ENCODE results near the gene ZBTB4.

GRCh38 chr17:7478276-7479212, 887 bp downstream of the ZBTB4 start:
- TF ChIP-seq, protein P1, sequence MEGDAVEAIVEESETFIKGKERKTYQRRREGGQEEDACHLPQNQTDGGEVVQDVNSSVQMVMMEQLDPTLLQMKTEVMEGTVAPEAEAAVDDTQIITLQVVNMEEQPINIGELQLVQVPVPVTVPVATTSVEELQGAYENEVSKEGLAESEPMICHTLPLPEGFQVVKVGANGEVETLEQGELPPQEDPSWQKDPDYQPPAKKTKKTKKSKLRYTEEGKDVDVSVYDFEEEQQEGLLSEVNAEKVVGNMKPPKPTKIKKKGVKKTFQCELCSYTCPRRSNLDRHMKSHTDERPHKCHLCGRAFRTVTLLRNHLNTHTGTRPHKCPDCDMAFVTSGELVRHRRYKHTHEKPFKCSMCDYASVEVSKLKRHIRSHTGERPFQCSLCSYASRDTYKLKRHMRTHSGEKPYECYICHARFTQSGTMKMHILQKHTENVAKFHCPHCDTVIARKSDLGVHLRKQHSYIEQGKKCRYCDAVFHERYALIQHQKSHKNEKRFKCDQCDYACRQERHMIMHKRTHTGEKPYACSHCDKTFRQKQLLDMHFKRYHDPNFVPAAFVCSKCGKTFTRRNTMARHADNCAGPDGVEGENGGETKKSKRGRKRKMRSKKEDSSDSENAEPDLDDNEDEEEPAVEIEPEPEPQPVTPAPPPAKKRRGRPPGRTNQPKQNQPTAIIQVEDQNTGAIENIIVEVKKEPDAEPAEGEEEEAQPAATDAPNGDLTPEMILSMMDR (conservative IDR thresholded peaks at IDR 0.05; ENCODE audit: low read depth, low read length), result no peak
- no peak for TF ChIP-seq EZH2 (IDR thresholded peaks at IDR 0.05; ENCODE audit: borderline replicate concordance, low read depth, low read length, poor library complexity, severe bottlenecking)

Data from A673 (cell line).